Ramos (cell line): Measurements from ENCODE around the gene MCOLN1.
"Not testable (repeated sequence)": the region's sequence is repeated elsewhere in the genome, so short reads cannot be mapped to it uniquely, and the experiment has no call there.

ENCODE experiments used
- in situ Hi-C: fragments of 300-500 bp; cut with MboI; formaldehyde crosslinking; loops from one replicate; pipeline ENCODE4 v1.14.3; 2022; ENCODE audit warnings: low sequenced_read_pairs; ENCODE audit not compliant: unreplicated experiment

The MCOLN1 gene

GRCh38 chr19:7522923-7523667 is 671 bp downstream of the MCOLN1 start:
- in situ Hi-C loops: no loop called here

DNA sequence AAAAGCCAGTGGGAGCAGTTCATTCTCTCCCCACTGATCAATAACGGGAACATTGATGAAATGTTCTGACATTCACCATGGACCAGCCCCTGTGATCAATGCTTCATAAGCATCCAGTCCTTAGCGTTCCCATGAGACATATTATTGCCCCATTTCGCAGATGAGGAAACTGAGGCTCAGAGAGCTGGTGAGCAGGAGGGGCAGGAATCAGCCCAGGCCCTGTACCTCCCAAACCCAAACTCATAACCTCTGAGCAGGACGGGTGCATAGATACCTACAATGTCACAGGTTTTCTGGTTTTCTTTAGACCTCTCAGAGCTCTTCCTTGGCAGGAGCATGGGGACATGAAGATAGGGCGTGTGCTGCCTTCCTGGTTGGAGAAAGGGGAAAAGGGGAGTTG is 2.1 kb downstream of the MCOLN1 start:
- in situ Hi-C loops: no loop called here

GRCh38 chr19:7524992-7525739 is 2.7 kb downstream of the MCOLN1 start:
- in situ Hi-C loops: no loop called here

DNA sequence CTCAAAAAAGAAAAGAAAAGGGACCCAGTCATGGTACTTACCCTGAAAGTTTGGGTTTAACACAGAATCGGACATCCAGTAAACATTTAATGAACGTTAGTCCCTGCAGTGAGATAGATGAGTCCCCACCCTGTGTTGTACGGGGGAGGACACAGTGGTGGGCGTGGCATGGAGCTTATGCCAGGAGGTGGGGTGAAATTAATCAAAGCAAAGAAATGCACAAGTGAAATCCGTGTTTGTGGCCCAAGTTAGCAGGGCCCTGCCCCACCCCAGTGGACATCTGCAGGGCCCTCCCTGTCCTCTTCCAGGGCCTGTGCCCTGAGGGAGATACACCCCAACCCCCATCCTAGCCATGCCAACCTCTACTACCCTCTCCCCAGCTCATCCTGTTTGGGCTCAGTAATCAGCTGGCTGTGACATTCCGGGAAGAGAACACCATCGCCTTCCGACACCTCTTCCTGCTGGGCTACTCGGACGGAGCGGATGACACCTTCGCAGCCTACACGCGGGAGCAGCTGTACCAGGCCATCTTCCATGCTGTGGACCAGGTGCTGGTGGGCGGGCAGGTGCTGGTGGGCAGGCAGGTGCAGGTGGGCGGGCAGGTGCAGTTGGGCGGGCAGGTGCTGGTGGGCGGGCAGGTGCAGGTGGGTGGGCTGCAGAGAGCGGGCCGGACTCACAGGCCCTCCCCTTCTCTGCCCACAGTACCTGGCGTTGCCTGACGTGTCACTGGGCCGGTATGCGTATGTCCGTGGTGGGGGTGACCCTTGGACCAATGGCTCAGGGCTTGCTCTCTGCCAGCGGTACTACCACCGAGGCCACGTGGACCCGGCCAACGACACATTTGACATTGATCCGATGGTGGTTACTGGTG is 3.9 kb downstream of the MCOLN1 start:
- in situ Hi-C loops: no loop called here

DNA sequence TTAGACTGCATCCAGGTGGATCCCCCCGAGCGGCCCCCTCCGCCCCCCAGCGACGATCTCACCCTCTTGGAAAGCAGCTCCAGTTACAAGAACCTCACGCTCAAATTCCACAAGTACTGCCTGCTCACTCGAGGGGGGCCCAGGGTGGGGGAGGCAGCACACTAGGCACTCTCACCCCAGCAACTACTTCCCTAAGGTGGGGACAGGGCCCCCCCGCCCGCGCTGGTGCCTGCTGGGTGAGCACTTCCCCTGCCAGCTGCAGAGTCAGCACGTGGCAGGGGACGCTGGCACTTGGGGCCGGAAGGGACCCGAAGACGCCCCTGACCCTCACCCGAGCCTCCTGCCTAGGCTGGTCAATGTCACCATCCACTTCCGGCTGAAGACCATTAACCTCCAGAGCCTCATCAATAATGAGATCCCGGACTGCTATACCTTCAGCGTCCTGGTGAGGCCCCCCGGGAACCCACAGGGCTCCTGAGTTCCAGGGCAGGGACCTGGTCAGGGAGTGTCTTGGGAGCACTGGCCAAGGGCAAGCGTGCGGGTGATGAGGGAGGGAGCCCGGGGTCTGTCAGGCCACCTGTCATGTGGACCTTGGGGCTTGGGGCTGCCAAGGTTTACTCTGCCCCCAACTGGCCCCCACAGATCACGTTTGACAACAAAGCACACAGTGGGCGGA is 5.2 kb downstream of the MCOLN1 start:
- in situ Hi-C loops: no loop called here

- in situ Hi-C loops: no loop called here
Measured at GRCh38 chr19:7528192-7528519, 5.7 kb downstream of the MCOLN1 start.

GRCh38 chr19:7528522-7529245 is 6.3 kb downstream of the MCOLN1 start:
- in situ Hi-C loops: no loop called here

GRCh38 chr19:7529246-7529600 is 6.8 kb downstream of the MCOLN1 start:
- in situ Hi-C loops: no loop called here

DNA sequence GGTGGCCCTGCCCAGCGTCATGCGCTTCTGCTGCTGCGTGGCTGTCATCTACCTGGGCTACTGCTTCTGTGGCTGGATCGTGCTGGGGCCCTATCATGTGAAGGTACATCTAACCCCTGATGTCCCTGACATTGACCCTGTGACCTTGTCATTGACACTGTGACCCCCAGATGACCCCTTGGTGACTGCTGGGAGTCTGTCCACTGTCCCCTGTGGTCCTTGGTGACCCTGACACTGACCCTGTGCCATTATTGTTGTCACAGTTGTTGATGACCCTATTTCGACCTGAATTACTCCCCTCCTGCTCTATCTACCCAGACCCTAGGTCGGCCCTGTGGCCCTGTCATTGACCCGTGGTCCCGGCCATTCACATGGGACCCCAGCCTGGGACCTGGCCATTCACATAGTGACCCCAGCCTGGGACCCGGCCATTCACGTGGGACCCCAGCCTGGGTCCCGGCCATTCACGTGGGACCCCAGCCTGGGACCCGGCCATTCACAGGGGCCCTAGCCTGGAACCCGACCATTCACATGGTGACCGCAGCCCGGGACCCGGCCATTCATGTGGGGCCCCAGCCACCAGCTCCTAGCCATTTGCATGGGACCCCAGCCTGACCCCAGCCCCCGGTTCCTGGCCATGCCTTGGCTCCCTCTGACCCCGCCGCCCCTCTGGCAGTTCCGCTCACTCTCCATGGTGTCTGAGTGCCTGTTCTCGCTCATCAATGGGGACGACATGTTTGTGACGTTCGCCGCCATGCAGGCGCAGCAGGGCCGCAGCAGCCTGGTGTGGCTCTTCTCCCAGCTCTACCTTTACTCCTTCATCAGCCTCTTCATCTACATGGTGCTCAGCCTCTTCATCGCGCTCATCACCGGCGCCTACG is 7.4 kb downstream of the MCOLN1 start:
- in situ Hi-C loops: no loop called here

DNA sequence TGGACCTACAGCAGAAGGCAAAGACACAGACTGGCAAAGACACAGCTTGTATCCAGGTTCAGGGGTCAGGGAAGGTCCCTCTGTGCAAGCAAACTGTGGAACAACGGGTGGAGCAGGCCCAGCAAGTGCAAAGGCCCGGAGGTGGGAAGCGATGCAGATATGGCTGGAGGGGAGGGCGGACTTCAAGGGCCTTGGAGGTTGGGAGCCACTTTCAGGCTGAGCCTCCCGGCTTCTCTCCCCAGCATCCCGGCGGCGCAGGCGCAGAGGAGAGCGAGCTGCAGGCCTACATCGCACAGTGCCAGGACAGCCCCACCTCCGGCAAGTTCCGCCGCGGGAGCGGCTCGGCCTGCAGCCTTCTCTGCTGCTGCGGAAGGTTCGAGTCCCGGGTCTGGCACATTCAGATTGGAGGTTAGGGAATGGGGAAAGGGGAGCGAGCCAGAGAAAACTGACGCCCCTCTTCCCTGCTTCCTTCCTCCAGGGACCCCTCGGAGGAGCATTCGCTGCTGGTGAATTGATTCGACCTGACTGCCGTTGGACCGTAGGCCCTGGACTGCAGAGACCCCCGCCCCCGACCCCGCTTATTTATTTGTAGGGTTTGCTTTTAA is 11.0 kb downstream of the MCOLN1 start:
- in situ Hi-C loops: no loop called here

- in situ Hi-C loops: no loop called here
Measured at GRCh38 chr19:7533925-7534480, 11.6 kb downstream of the MCOLN1 start.

DNA sequence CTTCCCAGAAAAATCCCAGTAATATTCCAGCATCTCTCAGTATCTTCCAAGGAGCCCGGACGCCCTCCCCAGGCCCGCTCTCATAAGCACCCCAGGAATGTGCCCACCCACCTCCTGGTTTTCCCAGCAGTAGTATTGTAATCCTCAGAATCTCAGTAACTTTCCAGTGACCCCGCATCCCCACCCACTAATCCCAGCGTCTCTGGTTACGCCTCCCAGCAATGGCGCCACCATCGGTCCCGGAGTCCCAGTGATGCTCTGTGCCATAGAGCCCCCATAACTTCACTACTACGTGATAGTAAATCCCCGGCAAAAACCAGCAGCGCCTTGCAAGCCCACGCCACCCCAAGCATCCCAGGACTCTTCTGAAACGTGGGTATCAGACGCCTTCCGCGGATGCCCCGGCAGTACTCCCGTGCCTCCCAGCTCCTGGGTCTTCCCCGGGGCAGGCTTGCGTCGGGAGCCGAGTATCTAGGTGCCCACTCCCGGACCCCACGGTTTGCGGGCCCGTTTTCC is 12.2 kb downstream of the MCOLN1 start:
- in situ Hi-C loops: no loop called here

GRCh38 chr19:7535047-7535997 is 12.9 kb downstream of the MCOLN1 start, which contains the start of gene PNPLA6:
Gene PNPLA6, plus strand, starts transcription at chr19:7535717. Its CDS starts 72 bp downstream, at chr19:7535789.
- in situ Hi-C loops: no loop called here

DNA sequence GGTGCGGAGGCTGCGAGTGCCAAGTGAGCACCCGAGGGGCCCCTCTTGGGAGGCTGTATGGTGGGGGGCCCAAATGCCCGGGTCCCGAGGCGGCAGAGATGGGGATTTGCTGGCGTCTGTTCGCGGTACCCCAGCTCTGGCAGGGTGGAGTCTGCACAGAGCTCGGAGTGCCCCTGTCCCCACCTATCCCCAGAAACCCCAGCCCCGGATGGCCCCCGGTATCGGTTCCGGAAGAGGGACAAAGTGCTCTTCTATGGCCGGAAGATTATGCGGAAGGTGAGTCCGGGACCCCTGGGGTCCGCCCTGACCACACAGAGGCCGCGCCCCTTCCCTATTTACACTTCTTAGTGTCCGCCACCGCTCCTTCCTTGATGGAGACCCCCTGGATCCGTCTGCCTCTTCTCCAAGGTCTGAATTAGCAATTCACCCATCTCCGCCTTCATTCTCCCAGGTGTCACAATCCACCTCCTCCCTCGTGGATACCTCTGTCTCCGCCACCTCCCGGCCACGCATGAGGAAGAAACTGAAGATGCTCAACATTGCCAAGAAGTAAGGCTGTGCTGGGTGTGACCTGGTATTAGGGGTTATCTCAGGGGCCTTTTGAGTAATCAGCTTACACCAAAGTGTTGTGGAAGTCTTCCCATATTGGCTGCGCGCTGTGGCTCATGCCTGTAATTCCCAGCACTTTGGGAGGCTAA is 13.7 kb downstream of the MCOLN1 start:
- in situ Hi-C loops: no loop called here

- in situ Hi-C loops: not testable (repeated sequence)
Measured at GRCh38 chr19:7538990-7539389, 16.6 kb downstream of the MCOLN1 start.

GRCh38 chr19:7539827-7540425 is 17.5 kb downstream of the MCOLN1 start:
- in situ Hi-C loops: no loop called here
